Activated CD8-positive, alpha-beta memory T cell treated with anti-CD3 and anti-CD28 coated beads, Interleukin-2, amount 50 U/mL, for 48 hours (primary cell): Measurements from ENCODE around the gene SNX2.
"Not testable (repeated sequence)": the region's sequence is repeated elsewhere in the genome, so short reads cannot be mapped to it uniquely, and the experiment has no call there.

Experiments
- DNase-seq: peaks from one replicate; pipeline ENCODE4 v3.0.0-alpha.2; 2020

Gene SNX2

DNA sequence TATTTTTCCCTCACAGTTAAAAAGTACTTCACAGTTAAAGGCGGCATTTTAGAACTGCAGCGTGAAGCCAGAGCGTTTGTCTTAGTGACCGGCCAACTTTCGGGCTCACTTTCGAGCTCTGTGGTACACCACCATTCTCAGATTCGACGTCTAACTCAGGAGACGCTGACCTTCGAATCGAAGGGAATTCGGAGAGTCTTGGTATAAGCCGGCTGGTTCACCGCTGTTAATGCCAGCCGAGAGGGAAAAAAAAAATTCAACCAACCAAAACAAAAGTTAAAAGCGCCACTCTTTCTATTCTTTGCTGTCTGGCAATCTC is 70.0 kb downstream of the SNX2 start:
- peak; percentile 54 for DNase-seq

DNA sequence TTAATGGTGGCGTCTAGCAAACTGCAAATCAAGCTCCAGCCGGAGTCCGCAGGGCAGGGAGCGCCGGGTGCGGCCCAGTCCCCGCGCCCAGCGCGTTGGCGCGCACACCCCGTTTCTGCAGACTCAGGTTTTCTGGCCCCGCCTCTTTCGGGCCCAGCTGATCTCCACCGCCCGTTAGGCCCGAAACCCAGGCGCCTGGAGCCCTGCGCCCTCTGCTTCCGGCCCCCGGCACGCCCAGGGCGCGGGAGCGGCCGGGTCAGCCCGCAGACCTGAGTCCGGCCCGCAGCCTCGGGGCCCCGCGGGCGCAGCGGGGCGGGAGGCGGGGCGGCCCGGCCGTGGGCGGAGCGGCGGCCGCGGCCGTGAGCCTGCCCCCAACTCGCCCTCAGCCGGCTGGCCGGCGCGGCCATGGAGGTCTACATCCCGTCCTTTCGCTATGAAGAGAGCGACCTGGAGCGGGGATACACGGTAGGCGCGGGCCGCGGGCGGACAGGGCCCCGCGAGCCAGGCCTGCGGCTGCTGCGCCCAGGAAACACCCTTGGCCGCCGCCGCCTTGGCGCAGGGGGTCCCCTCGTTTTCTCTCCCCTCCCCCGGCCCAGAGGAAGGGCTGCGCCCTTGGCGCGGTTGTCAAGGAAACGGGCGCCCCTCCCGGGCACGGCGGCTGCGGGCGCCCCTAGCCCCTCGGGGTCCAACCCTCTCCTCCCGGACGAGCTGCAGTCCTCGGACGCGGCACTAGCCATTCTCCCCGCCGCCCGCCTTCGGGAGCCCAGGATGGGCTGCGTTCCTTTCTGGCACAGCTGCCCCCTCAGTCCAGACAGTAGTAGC is 70.6 kb downstream of the SNX2 start, which contains the start of gene SNX24:
Gene SNX24, plus strand, starts transcription at position 385 of the 822 bp plus-strand sequence. Its CDS starts 21 bp downstream, at position 406.
- DNase-seq: peak; percentile 81

DNA sequence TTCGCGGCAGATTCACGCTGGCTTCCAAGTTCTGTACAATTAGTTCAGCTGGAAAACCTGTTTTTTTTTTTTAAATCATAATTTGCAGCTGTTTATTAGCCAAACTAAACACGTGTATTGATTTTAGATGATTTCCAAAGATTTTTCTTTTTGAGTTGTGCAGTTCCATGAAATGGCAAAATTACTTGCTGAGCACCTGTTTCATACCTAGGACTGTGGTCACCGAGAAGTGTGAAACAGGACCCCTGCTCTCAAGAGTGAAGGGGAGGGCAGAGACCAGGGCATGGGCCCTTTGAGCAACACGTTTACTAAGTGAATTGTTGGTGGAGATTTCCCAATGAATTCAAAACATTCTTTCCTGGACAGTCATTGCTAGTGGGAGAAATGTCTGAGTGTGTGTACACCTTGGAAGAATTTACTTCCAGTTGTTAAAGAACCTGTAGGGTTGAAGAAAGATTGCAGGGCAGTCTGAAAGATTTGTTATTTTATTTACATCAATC is 71.2 kb downstream of the SNX2 start:
- DNase-seq: no peak

DNA sequence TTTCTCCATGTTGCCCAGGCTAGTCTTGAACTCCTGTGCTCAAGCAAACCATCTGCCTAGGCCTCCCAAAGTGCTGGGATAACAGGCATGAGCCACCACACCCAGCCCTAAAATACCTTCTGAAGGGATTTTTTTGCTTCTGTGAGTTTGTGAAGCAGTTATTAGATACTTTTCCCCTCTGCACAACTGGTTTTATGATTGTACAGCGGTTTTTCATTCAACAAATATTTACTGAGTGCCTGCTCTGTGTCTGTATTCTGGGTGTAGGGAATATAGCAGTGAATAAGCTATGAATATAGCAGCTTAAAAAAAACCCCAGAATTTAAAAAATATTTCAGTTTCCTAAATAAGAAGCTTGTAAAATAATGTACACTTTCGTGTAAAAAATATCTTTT is 72.8 kb downstream of the SNX2 start:
- DNase-seq: no peak

DNA sequence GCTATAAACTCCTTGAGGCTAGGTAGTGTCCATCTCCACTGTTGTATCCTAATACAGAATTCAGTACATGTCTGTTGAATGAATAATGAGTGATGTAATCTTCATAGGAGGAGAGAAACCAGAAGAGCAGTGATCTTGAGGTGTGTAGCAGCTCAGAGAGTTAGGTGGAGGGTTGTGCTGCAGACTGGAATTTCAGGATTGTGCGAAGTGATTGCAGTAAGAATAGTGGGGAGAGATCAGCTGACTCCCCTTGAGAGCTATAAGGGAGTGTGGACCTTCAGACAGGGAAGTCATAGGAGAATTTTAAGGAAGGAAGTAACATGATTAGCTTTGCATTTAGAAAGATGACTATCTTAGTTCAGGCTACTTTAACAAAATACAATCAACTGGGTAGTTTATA is 74.9 kb downstream of the SNX2 start:
- DNase-seq: no peak

DNA sequence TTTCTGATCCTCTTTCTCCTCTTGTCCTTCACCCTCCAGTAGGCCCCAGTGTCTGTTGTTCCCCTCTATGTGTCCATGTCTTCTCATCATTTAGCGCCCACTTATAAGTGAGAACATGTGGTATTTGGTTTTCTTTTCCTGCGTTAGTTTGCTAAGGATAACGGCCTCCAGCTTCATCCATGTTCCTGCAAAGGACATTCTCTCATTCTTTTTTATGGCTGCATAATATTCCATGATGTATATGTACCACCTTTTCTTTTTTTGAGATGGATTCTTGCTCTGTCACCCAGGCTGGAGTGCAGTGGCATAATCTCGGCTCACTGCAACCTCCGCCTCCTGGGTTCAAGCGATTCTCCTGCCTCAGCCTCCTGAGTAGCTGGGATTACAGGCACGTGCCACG is 82.7 kb downstream of the SNX2 start:
- DNase-seq: not testable (repeated sequence)

DNA sequence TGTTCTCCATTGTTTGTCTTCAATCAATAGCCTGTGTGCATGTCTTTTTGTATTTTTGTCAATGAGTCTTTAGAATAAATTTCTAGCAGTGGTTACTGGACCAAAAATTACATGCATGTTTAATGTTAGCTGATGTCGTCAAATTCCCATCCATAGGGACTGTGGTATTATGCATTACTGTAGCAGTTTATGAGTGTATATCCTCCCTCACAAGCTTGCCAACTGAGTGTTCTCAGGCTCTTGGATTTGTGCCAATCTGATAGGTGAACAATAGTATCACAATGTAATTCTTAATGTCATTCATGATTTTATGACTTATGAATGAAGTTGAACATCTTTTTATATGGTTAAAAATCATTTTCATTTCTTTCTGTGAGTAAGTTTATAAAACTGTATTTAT is 83.6 kb downstream of the SNX2 start:
- DNase-seq: no peak

DNA sequence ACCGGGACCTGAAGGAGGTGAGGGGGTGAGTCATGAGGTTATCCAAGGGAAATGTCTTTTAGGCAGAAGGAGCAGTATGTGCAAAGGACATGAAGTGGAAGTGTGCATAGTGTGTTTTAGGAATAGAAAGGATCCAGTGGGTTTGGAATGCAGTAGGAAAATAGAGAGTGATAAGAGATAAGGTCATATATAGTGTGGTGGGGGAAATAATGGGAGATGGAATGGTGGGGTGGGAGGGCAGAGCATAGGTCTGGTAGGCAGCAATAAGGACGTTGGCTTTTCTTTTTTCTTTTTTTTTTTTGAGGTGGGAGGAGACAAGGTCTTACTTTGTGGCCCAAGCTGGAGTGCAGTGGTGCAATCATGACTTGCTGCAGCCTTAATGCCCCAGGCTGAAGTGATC is 88.4 kb downstream of the SNX2 start:
- no peak for DNase-seq

DNA sequence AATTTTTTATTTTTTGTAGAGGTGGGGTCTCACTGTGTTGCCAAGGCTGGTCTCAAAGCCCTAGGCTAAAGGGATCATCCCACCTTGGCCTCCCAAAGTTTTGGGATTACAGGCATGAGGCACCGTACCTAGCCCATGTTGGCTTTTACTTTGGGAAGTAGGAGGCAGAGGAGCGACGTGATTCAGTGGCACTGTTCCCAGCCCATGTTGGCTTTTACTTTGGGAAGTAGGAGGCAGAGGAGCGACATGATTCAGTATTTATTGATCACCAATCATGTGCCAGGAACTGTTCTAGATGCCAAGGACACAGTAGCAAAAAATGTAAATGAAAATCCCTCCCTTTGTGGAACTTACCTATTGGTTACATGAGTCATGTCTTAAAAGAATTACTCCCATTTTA is 88.8 kb downstream of the SNX2 start:
- no peak for DNase-seq

DNA sequence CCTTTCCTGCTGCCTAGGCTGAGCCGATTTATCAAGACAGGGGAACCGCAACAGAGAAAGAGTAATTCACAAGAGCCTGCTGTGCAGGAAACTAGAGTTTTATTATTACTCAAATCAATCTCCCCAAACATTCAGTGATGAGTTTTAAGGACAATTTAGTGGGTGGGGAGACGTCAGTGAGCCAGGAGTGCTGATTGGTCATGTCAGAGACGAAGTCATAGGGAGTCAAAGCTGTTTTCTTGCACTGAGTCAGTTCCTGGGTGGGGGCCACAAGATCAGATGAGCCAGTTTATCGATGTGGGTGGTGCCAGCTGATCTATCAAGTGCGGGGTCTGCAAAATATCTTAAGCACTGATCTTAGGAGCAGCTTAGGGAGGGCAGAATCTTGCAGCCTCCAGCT is 89.5 kb downstream of the SNX2 start:
- DNase-seq: no peak

DNA sequence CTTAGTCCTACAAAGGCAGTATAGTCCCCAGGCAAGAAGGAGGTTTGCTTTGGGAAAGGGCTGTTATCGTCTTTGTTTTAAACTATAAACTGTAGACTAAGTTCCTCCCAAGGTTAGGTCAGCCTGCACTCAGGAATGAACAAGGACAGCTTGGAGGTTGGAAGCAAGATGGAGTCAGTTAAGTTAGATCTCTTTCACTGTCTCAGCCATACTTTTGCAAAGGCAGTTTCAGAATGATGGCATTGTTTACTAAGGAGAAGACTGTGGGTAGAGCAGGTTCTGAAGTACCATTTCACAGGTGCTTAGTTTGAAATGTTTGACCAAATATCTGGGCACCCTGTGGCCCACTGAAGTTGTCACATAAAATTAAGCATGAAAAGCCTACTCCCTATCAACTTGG is 90.0 kb downstream of the SNX2 start:
- no peak for DNase-seq

DNA sequence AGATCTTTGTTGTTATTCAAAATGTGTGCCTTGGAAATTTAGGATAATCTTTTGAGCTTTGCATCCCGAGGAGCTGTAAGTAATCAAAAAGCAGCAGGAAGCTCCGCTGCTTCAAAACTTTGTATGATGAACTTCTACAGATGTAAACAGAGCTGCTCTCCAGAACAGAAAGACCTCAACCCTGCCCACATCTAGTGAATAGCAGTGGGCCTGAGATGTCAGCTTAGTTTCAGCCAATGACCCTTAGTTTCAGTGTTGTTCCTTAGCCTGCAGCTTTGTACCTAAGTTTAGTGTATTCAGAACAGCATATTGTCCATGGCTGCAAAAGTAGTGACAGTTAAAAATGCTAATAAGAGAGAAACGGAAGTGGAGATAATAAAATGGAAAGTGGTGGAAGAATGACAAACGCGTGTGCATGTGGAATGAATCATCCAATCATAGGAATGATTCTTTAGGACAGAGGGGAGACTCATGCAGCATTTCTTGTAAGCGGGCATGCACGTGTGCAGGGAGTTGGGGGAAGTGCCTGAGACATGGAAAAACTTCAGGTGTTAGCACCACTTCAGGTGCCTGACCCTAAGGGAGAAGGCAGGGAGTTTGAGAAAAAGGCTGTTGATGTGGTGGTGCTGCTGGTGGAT is 95.5 kb downstream of the SNX2 start:
- no peak for DNase-seq

DNA sequence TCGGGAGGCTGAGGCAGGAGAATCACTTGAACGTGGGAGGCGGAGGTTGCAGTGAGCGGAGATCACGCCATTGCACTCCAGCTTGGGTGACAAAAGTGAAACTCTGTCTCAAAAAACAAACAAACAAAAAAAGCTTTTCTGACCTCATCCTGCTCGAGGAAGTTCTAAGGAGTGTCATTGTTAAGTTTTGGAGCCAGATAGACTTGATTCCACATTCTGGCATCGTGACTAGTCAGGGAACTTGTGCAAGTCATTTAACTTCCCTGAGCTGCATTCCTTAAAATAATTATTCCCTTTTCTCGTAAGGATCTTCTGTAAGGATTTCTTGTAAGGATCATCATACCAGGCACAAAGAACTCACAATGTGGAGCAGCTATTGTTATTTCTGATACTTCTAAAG is 96.8 kb downstream of the SNX2 start:
- DNase-seq: no peak

DNA sequence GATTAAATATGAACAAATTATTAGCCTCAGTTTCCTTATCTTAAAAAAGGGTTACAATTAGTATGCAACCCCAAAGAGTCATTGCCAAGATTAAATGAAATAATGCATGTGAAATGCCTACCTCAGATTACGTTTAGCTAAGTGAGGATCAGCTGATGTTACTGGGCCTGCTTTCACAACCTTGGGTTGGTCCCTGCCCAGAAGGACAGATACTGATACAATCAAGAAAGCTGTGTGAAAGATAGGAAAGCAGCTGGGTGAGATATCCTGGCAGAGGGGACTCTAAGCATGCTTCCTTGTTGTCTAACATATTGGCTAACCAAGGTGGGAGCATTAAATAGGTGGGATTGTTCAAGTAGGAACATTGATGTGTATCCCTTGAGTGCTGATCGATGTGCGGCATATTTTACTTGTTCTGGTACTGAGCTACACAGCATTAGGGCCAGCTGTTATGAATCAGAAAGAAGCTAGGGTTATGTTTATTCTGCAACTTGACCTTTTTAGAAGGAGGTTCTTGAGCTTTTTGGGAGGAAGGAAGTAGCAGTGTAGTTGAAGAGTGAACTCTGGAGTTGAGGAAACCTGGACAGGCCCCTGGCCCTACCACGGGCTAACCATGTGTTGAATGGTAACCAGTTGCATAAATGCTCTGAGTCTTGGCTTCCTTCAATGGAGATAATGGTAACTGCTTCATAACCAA is 99.4 kb downstream of the SNX2 start:
- DNase-seq: no peak

DNA sequence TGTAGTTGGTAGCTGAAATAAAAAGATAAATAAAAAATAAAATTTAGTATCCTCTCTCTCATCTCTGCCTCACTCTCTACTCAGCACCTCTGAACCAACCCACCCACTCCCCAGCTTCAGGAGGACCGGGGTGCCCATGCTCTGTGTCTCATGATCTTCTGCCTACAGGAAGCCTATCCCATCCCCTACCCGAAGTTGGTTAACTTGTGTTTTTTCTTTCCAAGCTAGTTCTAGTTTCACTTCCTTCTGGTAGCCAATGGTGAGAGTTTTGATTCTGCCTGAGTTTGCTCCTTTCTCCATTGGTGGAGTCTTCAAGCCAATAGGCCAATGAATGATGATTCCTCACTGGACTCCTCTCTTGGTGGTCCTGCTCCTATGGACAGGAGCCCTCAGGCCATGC is 102.6 kb downstream of the SNX2 start:
- DNase-seq: no peak

DNA sequence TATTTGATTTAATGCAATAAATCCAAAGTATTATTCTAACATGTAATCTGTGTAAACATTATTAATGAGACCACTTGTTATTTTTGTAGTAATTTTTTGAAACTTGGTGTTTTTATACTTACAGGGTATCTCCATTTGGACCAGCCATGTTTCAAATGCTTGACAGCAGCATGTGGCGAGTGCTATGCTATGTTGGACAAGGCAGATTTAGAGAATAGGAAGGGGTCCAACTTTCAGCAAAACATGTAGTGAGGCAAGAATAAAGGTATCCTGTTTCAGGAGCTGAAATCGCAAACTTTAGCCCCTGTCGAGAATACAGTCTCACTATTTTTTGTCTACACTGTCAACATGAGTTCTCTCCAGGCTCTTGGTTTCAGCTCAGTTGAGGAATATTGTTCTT is 104.2 kb downstream of the SNX2 start:
- no peak for DNase-seq
